Measurements from ENCODE around the gene MTHFD1.

The MTHFD1 gene

GRCh38 chr14:64474041-64474440 is 85.9 kb downstream of the MTHFD1 start:
- Histone ChIP-seq H3K27me3 (ENCODE audit: insufficient read depth, poor library complexity, severe bottlenecking) (no peaks in the 10 kb centered on the region), H3K27ac (ENCODE audit: poor library complexity, severe bottlenecking) (no peak overlapping the region), H3K36me3 (ENCODE audit: low read depth) (peaks cover 10% of the 10 kb centered on the region; the same call in 1 of the 2 replicates), H3K4me3 (ENCODE audit: severe bottlenecking) (no peak overlapping the region), H3K4me1 (ENCODE audit: insufficient read depth, poor library complexity, severe bottlenecking) (no peaks in the 10 kb centered on the region), H3K9me3 (ENCODE audit: severe bottlenecking) (no peaks in the 10 kb centered on the region)
- ATAC-seq (ENCODE audit: low read depth) (no peak), DNase-seq (ENCODE audit: low spot score) (no peak)
- TF ChIP-seq CTCF (IDR thresholded peaks at IDR 0.05; ENCODE audit: poor library complexity, severe bottlenecking): no peak

- H3K27ac ChIP-seq (ENCODE audit: poor library complexity, severe bottlenecking): no peak overlapping the region
- TF ChIP-seq CTCF (IDR thresholded peaks at IDR 0.05; ENCODE audit: poor library complexity, severe bottlenecking): no peak
- no peaks in the 10 kb centered on the region for H3K27me3 ChIP-seq (ENCODE audit: insufficient read depth, poor library complexity, severe bottlenecking)
- H3K36me3 ChIP-seq (ENCODE audit: low read depth): peaks cover 10% of the 10 kb centered on the region; the same call in 1 of the 2 replicates
- no peak for DNase-seq (ENCODE audit: low spot score)
- H3K4me3 ChIP-seq (ENCODE audit: severe bottlenecking): no peak overlapping the region
- no peaks in the 10 kb centered on the region for H3K4me1 ChIP-seq (ENCODE audit: insufficient read depth, poor library complexity, severe bottlenecking)
- ATAC-seq (ENCODE audit: low read depth): no peak
- H3K9me3 ChIP-seq (ENCODE audit: severe bottlenecking): no peaks in the 10 kb centered on the region
Observed at GRCh38 chr14:64474698-64475097, 86.5 kb downstream of the MTHFD1 start.

GRCh38 chr14:64475585-64476273 is 87.6 kb downstream of the MTHFD1 start:
- ATAC-seq (ENCODE audit: low read depth): no peak
- Histone ChIP-seq H3K27me3 (ENCODE audit: insufficient read depth, poor library complexity, severe bottlenecking) (no peaks in the 10 kb centered on the region), H3K27ac (ENCODE audit: poor library complexity, severe bottlenecking) (no peak overlapping the region), H3K36me3 (ENCODE audit: low read depth) (peaks cover 10% of the 10 kb centered on the region; the same call in 1 of the 2 replicates), H3K4me1 (ENCODE audit: insufficient read depth, poor library complexity, severe bottlenecking) (no peaks in the 10 kb centered on the region), H3K4me3 (ENCODE audit: severe bottlenecking) (no peak overlapping the region), H3K9me3 (ENCODE audit: severe bottlenecking) (no peaks in the 10 kb centered on the region)
- TF ChIP-seq CTCF (IDR thresholded peaks at IDR 0.05; ENCODE audit: poor library complexity, severe bottlenecking): no peak
- DNase-seq (ENCODE audit: low spot score): no peak

- no peak; the same call in 2 of the 3 replicates for ATAC-seq (ENCODE audit: low read depth)
- no peak for TF ChIP-seq CTCF (IDR thresholded peaks at IDR 0.05; ENCODE audit: poor library complexity, severe bottlenecking)
- H3K27me3 ChIP-seq (ENCODE audit: insufficient read depth, poor library complexity, severe bottlenecking): no peaks in the 10 kb centered on the region
Observed at GRCh38 chr14:64476438-64476837, 88.3 kb downstream of the MTHFD1 start.

GRCh38 chr14:64478634-64479250 is 90.6 kb downstream of the MTHFD1 start:
- no peak for DNase-seq (ENCODE audit: low spot score)
- no peak overlapping the region for H3K4me3 ChIP-seq (ENCODE audit: severe bottlenecking)
- peak; percentile 82 for TF ChIP-seq CTCF (IDR thresholded peaks at IDR 0.05; ENCODE audit: poor library complexity, severe bottlenecking)

More at GRCh38 chr14:64476438-64476837, 88.3 kb downstream of the MTHFD1 start:
- Histone ChIP-seq H3K27ac (ENCODE audit: poor library complexity, severe bottlenecking) (no peak overlapping the region), H3K4me3 (ENCODE audit: severe bottlenecking) (no peak overlapping the region), H3K4me1 (ENCODE audit: insufficient read depth, poor library complexity, severe bottlenecking) (no peaks in the 10 kb centered on the region), H3K9me3 (ENCODE audit: severe bottlenecking) (no peaks in the 10 kb centered on the region), H3K36me3 (ENCODE audit: low read depth) (peaks cover 15% of the 10 kb centered on the region)
- no peak for DNase-seq (ENCODE audit: low spot score)

More at GRCh38 chr14:64478634-64479250, 90.6 kb downstream of the MTHFD1 start:
- Histone ChIP-seq H3K27ac (ENCODE audit: poor library complexity, severe bottlenecking) (no peak overlapping the region), H3K4me1 (ENCODE audit: insufficient read depth, poor library complexity, severe bottlenecking) (no peaks in the 10 kb centered on the region), H3K27me3 (ENCODE audit: insufficient read depth, poor library complexity, severe bottlenecking) (no peaks in the 10 kb centered on the region), H3K9me3 (ENCODE audit: severe bottlenecking) (no peaks in the 10 kb centered on the region), H3K36me3 (ENCODE audit: low read depth) (peaks cover 30% of the 10 kb centered on the region)
- no peak for ATAC-seq (ENCODE audit: low read depth)
